Adipocyte (in vitro differentiated cells): ENCODE data around the gene CNTNAP4.

Source experiments
- DNase-seq: peaks from one replicate; pipeline ENCODE4 v3.0.0-alpha.2; 2015; ENCODE audit warnings: low read depth
- H3K27me3 ChIP-seq: replicated peaks from 2 replicates; pipeline ENCODE4 v1.7.0; 2013; ENCODE audit warnings: mild to moderate bottlenecking, low read length, moderate library complexity; ENCODE audit not compliant: control insufficient read depth, insufficient read depth
- H3K36me3 ChIP-seq: 2 replicates; pipeline ENCODE4 v1.7.0; 2013; ENCODE audit warnings: low read length, mild to moderate bottlenecking, moderate library complexity; ENCODE audit not compliant: control insufficient read depth, insufficient read depth, severe bottlenecking
- H3K4me1 ChIP-seq: 2 replicates; pipeline ENCODE4 v1.7.0; 2013; ENCODE audit warnings: mild to moderate bottlenecking, low read length, moderate library complexity; ENCODE audit not compliant: control insufficient read depth, insufficient read depth
- H3K4me3 ChIP-seq: 2 replicates; pipeline ENCODE4 v1.7.0; 2013; ENCODE audit warnings: mild to moderate bottlenecking, low read length, moderate library complexity
- H3K9ac ChIP-seq: 2 replicates; pipeline ENCODE4 v1.7.0; 2013; ENCODE audit warnings: mild to moderate bottlenecking, low read length, moderate library complexity
- H3K9me3 ChIP-seq: 2 replicates; pipeline ENCODE4 v1.7.0; 2013; ENCODE audit warnings: mild to moderate bottlenecking, low read length, moderate library complexity; ENCODE audit not compliant: control insufficient read depth

Gene CNTNAP4

DNA sequence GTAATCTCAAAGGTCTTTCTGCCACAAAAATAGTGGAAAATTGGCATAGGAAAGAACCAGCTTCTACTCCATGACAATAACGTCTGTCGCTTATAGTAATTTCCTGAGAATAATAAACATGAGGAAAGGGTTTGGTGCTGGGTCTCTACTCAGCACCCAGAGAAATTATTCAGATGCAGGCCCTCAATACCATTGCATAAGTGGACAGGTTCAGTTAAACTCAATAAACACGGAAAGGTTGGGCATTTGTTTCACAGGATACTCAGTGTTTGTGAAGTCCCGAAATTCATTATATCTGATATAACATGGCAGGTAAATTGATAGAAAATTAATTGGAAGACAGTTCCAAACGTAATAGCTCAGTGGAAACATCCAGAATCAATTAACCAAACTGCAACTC is 254.0 kb downstream of the CNTNAP4 start:
- DNase-seq = no peak
- no peaks in the 10 kb centered on the region for H3K9me3 ChIP-seq

DNA sequence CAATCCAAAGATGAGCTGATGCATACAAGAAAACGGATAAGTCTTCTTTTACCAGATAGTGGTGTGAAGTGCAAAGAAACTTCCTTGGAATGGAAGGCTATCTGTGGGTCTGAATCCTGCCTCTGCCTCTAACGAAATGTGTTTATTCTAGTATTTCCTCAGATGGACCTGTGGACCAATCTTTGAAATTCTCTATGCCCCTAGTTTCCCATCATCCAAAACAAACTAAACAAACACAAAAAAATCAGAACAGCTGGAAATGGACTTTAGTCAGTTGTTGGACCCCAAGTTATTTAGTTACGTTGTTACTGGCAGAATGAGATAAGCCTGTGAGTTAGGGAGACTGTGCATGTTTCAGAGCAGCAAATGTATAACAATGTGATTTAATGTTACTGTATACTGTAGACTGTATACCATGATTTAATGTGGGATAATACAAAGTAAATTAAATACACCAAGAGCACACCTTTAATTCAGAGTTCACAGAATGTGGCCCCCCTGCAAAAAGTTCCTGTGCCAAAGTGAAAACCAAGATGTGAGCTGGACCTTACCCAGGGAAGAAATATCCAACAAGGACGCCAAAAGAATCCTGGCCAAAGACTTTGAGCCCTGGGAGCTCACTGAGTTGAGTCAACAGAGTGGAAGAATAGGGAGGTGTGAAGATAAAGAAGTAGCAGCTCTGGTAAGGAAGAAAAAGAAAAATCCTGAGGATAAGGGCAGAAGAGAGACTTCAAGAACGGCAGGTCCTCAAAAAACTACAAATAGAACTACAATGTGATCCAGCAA is 255.2 kb downstream of the CNTNAP4 start:
- Histone ChIP-seq H3K27me3 (no peaks in the 10 kb centered on the region), H3K4me1 (no peaks in the 10 kb centered on the region), H3K4me3 (no peak overlapping the region), H3K9me3 (no peaks in the 10 kb centered on the region), H3K36me3 (no peaks in the 10 kb centered on the region), H3K9ac (no peak overlapping the region)
- DNase-seq = no peak

More for the DNA sequence above, 254.0 kb downstream of the CNTNAP4 start:
- Histone ChIP-seq H3K4me1 (no peaks in the 10 kb centered on the region), H3K9ac (no peak overlapping the region), H3K36me3 (no peaks in the 10 kb centered on the region), H3K4me3 (no peak overlapping the region), H3K27me3 (no peaks in the 10 kb centered on the region)

DNA sequence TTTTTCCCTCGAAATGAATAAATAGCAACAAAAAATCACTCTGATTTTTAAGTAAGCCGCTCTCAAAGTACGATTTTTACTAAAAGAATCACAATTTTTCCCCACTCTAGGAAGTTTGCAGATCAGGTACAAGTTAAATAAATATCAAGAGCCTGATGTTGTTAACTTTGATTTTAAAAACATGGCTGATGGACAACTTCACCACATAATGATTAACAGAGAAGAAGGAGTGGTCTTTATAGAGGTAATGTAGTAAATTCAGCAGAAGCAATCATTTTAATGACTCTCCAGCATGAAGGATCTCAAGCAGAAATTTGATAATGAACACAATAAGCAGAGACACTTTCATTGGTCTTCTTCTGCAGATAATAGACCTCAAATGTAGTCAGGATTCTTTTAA is 262.4 kb downstream of the CNTNAP4 start:
- DNase-seq = no peak
- Histone ChIP-seq H3K36me3 (no peaks in the 10 kb centered on the region), H3K4me1 (no peaks in the 10 kb centered on the region)

DNA sequence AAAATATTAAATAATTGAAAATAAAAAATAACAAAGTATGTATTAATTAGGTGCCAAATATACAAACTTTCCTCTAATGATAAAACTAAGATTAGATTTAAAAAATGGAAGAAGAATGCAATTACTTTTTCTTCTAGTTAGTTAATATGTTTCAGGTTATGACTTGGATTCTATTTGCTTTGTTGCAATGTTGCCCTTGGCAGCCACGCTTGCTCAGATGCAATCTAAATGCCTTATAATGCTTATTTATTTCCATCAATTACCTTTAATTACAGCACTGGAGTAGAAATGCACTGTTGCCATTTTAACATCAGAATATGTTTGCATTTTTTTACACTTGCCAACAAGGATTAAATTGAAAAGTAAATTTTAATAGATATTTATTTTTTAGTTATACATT is 263.9 kb downstream of the CNTNAP4 start:
- no peaks in the 10 kb centered on the region for H3K9me3 ChIP-seq
- H3K9ac ChIP-seq = no peak overlapping the region
- no peak for DNase-seq
- no peaks in the 10 kb centered on the region for H3K4me1 ChIP-seq
- H3K36me3 ChIP-seq = no peaks in the 10 kb centered on the region
- no peak overlapping the region for H3K4me3 ChIP-seq
- no peaks in the 10 kb centered on the region for H3K27me3 ChIP-seq

More for the DNA sequence above, 262.4 kb downstream of the CNTNAP4 start:
- no peak overlapping the region for H3K9ac ChIP-seq
- H3K27me3 ChIP-seq = no peaks in the 10 kb centered on the region
- H3K9me3 ChIP-seq = no peaks in the 10 kb centered on the region
- H3K4me3 ChIP-seq = no peak overlapping the region

DNA sequence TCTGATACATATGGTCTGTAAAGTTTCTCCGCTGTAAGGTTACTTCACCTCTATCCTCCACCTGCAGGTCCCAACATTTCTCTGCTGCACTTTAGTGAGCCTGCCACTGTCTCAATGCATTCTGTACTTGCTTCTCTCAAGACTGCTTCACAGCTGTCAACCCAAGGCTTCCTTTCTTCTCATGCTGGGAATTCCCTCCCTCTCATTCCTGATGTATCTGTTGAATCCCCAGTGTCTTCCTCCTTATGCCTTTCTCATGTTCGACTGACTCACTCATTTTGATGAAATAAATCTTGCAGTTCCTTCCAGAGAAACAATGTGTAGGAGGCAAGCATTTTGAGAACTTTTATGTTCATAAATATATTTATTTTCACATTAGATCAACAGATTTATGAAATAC is 288.3 kb downstream of the CNTNAP4 start:
- Histone ChIP-seq H3K4me3 (no peak overlapping the region), H3K27me3 (no peaks in the 10 kb centered on the region), H3K4me1 (no peaks in the 10 kb centered on the region), H3K36me3 (no peaks in the 10 kb centered on the region), H3K9me3 (no peaks in the 10 kb centered on the region), H3K9ac (no peak overlapping the region)
- no peak for DNase-seq

DNA sequence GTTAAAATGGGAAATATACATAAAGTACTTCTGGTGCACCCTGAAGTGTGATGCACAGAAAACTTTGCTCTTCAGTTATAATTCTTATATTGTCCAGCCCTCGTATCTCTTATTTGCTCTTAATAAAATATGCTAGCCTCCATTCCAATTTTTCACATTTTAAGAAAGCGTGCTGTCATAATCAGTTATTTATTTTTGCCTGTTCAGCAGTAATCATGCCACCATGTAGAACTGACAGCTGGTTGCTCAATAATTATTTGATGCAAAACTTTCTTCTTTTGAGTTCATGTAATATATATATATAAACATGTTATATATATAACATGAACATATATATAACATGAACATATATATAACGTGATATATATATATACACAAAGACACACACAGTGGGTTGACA is 294.6 kb downstream of the CNTNAP4 start:
- no peaks in the 10 kb centered on the region for H3K9me3 ChIP-seq
- H3K4me1 ChIP-seq = no peaks in the 10 kb centered on the region
- H3K27me3 ChIP-seq = no peaks in the 10 kb centered on the region
- H3K4me3 ChIP-seq = no peak overlapping the region
- H3K36me3 ChIP-seq = no peaks in the 10 kb centered on the region
- H3K9ac ChIP-seq = no peak overlapping the region
- no peak for DNase-seq

DNA sequence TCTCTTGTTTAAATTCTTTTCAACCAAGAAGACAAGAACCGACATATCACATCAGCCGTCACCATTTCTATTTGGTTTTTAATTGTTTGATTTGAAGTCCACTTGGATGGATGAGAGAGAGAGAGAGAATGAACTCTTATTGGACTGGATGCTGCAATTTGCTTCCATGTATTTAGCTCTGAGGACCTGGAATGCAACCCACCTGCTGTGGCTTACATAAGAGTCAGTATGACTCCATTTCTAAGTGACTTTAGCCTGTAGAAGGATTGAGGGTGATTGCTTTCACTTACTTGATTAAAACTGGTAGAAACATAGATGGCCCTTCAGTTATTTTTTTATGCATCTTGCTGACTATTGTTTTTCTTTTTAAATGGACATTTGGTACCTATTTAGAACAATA is 296.1 kb downstream of the CNTNAP4 start:
- Histone ChIP-seq H3K4me1 (no peaks in the 10 kb centered on the region), H3K36me3 (no peaks in the 10 kb centered on the region)
- DNase-seq = no peak

DNA sequence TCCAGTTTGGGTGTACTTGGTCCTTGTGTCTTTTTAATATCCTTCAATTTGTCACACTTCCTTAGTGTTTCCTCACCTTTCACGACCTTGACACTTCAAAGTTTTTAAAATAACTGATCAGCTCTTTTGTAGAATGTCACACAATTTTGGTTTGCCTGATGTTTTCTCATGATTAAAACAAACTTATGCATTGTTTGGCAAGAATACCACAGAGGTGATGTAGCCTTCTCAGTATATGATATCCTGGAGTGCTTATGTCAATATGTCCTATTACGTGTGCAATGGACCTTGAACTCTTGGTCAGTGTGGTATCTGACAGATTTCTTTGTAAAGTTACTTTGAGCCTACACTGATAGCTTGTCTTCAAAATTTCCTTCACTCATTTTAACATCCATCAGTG is 297.4 kb downstream of the CNTNAP4 start:
- Histone ChIP-seq H3K4me1 (no peaks in the 10 kb centered on the region), H3K9ac (no peak overlapping the region), H3K36me3 (no peaks in the 10 kb centered on the region), H3K27me3 (no peaks in the 10 kb centered on the region), H3K4me3 (no peak overlapping the region), H3K9me3 (no peaks in the 10 kb centered on the region)
- no peak for DNase-seq

More for the DNA sequence above, 296.1 kb downstream of the CNTNAP4 start:
- H3K27me3 ChIP-seq = no peaks in the 10 kb centered on the region
- H3K9ac ChIP-seq = no peak overlapping the region
- no peaks in the 10 kb centered on the region for H3K9me3 ChIP-seq
- H3K4me3 ChIP-seq = no peak overlapping the region

DNA sequence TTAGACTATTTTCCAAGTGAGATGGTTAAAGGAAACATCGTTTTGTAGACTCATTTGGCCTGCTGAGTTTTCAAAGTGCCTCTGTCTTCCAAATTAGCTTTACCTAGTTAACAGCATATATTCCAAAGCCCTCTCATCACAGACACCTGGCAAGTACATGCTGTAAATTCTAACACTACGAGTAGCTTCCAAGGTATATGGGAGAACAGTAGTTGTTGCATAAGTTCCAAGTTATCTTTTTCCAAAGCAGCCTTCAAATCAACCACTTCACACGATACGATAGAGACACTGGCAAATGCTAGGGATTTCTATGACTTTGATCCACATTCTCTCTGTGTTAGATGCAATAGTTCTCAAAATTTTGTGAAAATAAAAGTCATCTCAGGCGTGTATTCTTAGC is 299.3 kb downstream of the CNTNAP4 start:
- Histone ChIP-seq H3K27me3 (no peaks in the 10 kb centered on the region), H3K4me3 (no peak overlapping the region), H3K9me3 (no peaks in the 10 kb centered on the region), H3K4me1 (no peaks in the 10 kb centered on the region), H3K36me3 (no peaks in the 10 kb centered on the region), H3K9ac (no peak overlapping the region)
- DNase-seq = no peak

DNA sequence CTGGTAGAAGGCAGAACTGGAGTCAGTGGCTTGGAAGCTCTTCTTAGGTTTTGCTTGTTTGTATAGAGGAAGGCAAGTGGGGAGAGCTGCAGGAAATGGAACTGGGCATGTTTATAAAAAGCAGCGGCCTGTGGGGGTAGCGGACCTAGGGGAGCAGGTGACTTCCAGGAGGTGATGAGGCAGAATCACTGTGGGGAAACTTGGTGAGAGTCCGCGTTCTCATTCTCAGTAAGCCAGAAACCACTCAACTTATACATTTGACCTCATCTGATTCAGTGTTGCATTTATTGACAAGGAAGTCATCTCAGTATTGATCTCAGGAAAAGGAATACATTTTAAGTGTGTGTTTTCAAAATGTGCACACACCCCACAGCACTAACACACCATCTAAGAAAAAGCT is 299.8 kb downstream of the CNTNAP4 start:
- no peak for DNase-seq
- Histone ChIP-seq H3K9ac (no peak overlapping the region), H3K9me3 (no peaks in the 10 kb centered on the region), H3K4me3 (no peak overlapping the region), H3K4me1 (no peaks in the 10 kb centered on the region), H3K27me3 (no peaks in the 10 kb centered on the region), H3K36me3 (no peaks in the 10 kb centered on the region)

DNA sequence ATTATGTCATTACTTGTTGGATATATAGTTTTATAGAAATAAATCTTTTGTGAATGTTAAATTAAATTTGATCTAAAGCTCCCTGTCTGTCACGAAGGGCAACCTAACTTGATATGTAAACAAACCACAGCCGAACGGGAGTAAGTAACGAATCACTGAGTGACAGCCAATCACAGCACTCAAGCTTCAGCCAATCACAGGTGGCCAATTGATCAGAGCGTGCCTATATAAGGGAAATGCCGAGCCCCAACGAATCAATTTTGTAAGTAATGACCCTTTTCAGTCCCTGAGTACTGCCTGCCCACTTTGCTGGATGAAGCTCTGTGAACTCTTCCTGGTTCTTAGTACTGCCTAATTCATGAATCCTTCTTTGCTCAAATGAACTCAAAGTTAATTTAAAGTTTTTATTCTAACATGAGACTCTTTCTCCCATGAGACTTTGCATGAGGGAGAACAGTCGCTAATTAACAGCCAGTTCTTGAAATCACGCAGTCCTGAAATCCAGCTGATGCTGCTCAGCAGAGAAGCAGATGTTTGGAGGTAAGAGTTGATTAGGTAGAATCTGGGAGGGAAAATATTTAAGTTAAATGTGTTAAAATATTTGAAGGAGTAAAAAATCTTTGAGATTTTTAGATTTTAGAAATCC is 302.2 kb downstream of the CNTNAP4 start:
- no peak for DNase-seq
- Histone ChIP-seq H3K9me3 (no peaks in the 10 kb centered on the region), H3K9ac (no peak overlapping the region), H3K4me3 (no peak overlapping the region), H3K27me3 (no peaks in the 10 kb centered on the region), H3K4me1 (no peaks in the 10 kb centered on the region), H3K36me3 (no peaks in the 10 kb centered on the region)
